K562 (cell line): Measurements from ENCODE around the gene SIGLEC14. TPM values are rescaled to one million over a fixed set of nuclear protein-coding genes. Genes with fewer than 3 reads are reported as not detected.

Experiments used
- ATF1 ChIP-seq, 2 experiments: fragments of 450-650 bp in 1 of 2; IDR thresholded peaks; 2 replicates each; pipeline ENCODE4 v1.6.1; 2016; ENCODE audit warnings: missing compliant biosample characterization in 1 of 2, missing genetic modification characterization in 1 of 2
- CHCHD3 ChIP-seq: fragments of 250-450 bp; sonication (Bioruptor Pico); IDR thresholded peaks from 2 replicates; pipeline ENCODE4 v2.1.2; 2022; ENCODE audit warnings: mild to moderate bottlenecking
- CHD2 ChIP-seq: IDR thresholded peaks from 2 replicates; pipeline ENCODE4 v1.6.1; 2011; ENCODE audit warnings: low read depth, low read length
- GABPA ChIP-seq: fragments of 200-800 bp; sonication (Bioruptor generic); conservative IDR thresholded peaks from 2 replicates; pipeline ENCODE4 v1.6.1; 2016; ENCODE audit warnings: low read depth, missing genetic modification characterization, missing compliant biosample characterization
- GABPB1 ChIP-seq: sonication (generic); formaldehyde crosslinking; IDR thresholded peaks from 2 replicates; pipeline ENCODE4 v1.8.0; 2022; ENCODE audit warnings: mild to moderate bottlenecking, missing genetic modification reagents
- HNRNPH1 ChIP-seq: fragments of 200-400 bp; formaldehyde crosslinking; optimal IDR thresholded peaks from 2 replicates; pipeline ENCODE3; 2017; ENCODE audit warnings: low read depth, mild to moderate bottlenecking, low read length, moderate library complexity
- HOXB6 ChIP-seq: fragments of 250-450 bp; sonication (Bioruptor Pico); IDR thresholded peaks from 2 replicates; pipeline ENCODE4 v1.5.1; 2022; ENCODE audit warnings: mild to moderate bottlenecking, borderline replicate concordance
- KLF13 ChIP-seq: fragments of 450-650 bp; IDR thresholded peaks from 2 replicates; pipeline ENCODE4 v1.6.1; 2016; ENCODE audit warnings: missing genetic modification characterization, low read depth, mild to moderate bottlenecking, missing compliant biosample characterization, moderate library complexity, borderline replicate concordance
- KLF16 ChIP-seq: IDR thresholded peaks from 2 replicates; pipeline ENCODE4 v1.6.1; 2016; ENCODE audit warnings: antibody characterized with exemption
- MIER1 ChIP-seq: fragments of 450-650 bp; IDR thresholded peaks from 2 replicates; pipeline ENCODE4 v1.6.1; 2016; ENCODE audit warnings: antibody characterized with exemption, mild to moderate bottlenecking, low read depth
- MTA1 ChIP-seq: fragments of 450-650 bp; IDR thresholded peaks from 2 replicates; pipeline ENCODE4 v1.6.1; 2017; ENCODE audit warnings: borderline replicate concordance
- PHF8 ChIP-seq: fragments of 200-600 bp; sonication (generic); IDR thresholded peaks from 2 replicates; pipeline ENCODE4 v1.6.1; 2012; ENCODE audit warnings: mixed run types, mild to moderate bottlenecking, inconsistent platforms, low read length, moderate library complexity, borderline replicate concordance
- RAD21 ChIP-seq, 2 experiments: fragments of 250-450 bp in 1 of 2; fragments of 450-650 bp in 1 of 2; sonication (Bioruptor Pico) in 1 of 2; formaldehyde crosslinking in 1 of 2; IDR thresholded peaks in 1 of 2; conservative IDR thresholded peaks in 1 of 2; 2 replicates each; pipeline versions ENCODE4 v1.4.0 to v1.8.0; 2020 to 2022; ENCODE audit warnings: mild to moderate bottlenecking in 2 of 2, moderate library complexity in 1 of 2
- RBM14 ChIP-seq: fragments of 200-400 bp; formaldehyde crosslinking; IDR thresholded peaks from 2 replicates; pipeline ENCODE4 v1.6.1; 2018; ENCODE audit warnings: low read depth, mild to moderate bottlenecking, low read length, moderate library complexity, borderline replicate concordance; ENCODE audit not compliant: insufficient read depth
- SMAD1 ChIP-seq: fragments of 150-350 bp; IDR thresholded peaks from 2 replicates; pipeline ENCODE4 v1.6.1; 2014; ENCODE audit warnings: low read length, low read depth; ENCODE audit not compliant: partially characterized antibody
- SMARCA5 ChIP-seq: fragments of 450-650 bp; IDR thresholded peaks from 2 replicates; pipeline ENCODE4 v1.6.1; 2016
- SRSF3 ChIP-seq: fragments of 200-400 bp; formaldehyde crosslinking; IDR thresholded peaks from 2 replicates; pipeline ENCODE4 v1.6.1; 2016; ENCODE audit warnings: mild to moderate bottlenecking, low read length, moderate library complexity; ENCODE audit not compliant: insufficient read depth
- ZNF197 ChIP-seq: fragments of 200-800 bp; sonication (Bioruptor generic); IDR thresholded peaks from 2 replicates; pipeline ENCODE4 v1.6.1; 2016; ENCODE audit warnings: low read depth, missing genetic modification characterization, missing compliant biosample characterization
- ZNF239 ChIP-seq: fragments of 250-450 bp; sonication (Bioruptor Pico); IDR thresholded peaks from 2 replicates; pipeline ENCODE4 v1.4.0; 2020; ENCODE audit warnings: mild to moderate bottlenecking
- polyA plus RNA-seq, 8 experiments: library from polyadenylated mRNA; depleted of rRNA in 4 of 8; stranded (reverse) in 5 of 8; unstranded in 3 of 8; fragments of >200 nt; fragmentation: Nextera tagmentation in 2 of 8; fragmentation: Illumina TruSeq in 1 of 8; extraction: Ambion mirVana in 2 of 8; extraction: Trizol in 1 of 8; gene quantifications; 2 replicates each; pipeline versions ENCODE4 v1.2.1 to v1.2.3, GENCODE V29; 2011 to 2014; ENCODE audit warnings: inconsistent platforms in 1 of 8, missing spikeins in 1 of 8
- total RNA-seq, 7 experiments: library from RNA; depleted of rRNA in 6 of 7; stranded (reverse); fragments of >200 nt in 6 of 7; fragmentation: Illumina TruSeq in 2 of 7; extraction: Trizol in 2 of 7; gene quantifications; 2 replicates each; pipeline versions ENCODE4 v1.2.1 to v1.2.3, GENCODE V29; 2011 to 2021; ENCODE audit warnings: low replicate concordance in 1 of 7
- TF ChIP-seq, protein P1 (sequence below): fragments of 200-800 bp; sonication (Bioruptor generic); IDR thresholded peaks from 2 replicates; pipeline ENCODE4 v1.6.1; 2017; ENCODE audit warnings: missing genetic modification characterization, missing compliant biosample characterization
- TF ChIP-seq, protein P2 (sequence below), 2 experiments: IDR thresholded peaks; 2 replicates each; pipeline ENCODE4 v1.6.1; 2011; ENCODE audit warnings: borderline replicate concordance in 1 of 2, control low read depth in 1 of 2, low read depth in 1 of 2, low read length in 1 of 2, mild to moderate bottlenecking in 1 of 2, mixed read lengths in 1 of 2, moderate library complexity in 1 of 2; ENCODE audit not compliant: insufficient read depth in 1 of 2, insufficient read length in 1 of 2, poor library complexity in 1 of 2, severe bottlenecking in 1 of 2; ENCODE audit errors: extremely low read depth in 1 of 2
- TF ChIP-seq, protein P3 (sequence below): fragments of 250-450 bp; sonication (Bioruptor Pico); IDR thresholded peaks from 2 replicates; pipeline ENCODE4 v1.4.0; 2020
- TF ChIP-seq, protein P4 (sequence below): fragments of 250-450 bp; sonication (Bioruptor Pico); IDR thresholded peaks from 2 replicates; pipeline ENCODE4 v1.6.1; 2021; ENCODE audit warnings: mild to moderate bottlenecking

The SIGLEC14 gene
- total and polyA plus RNA-seq, 9 of the 15 experiments (the other 6 are each of a cell fraction or from before 2014, with no cell fraction given) = not detected

DNA sequence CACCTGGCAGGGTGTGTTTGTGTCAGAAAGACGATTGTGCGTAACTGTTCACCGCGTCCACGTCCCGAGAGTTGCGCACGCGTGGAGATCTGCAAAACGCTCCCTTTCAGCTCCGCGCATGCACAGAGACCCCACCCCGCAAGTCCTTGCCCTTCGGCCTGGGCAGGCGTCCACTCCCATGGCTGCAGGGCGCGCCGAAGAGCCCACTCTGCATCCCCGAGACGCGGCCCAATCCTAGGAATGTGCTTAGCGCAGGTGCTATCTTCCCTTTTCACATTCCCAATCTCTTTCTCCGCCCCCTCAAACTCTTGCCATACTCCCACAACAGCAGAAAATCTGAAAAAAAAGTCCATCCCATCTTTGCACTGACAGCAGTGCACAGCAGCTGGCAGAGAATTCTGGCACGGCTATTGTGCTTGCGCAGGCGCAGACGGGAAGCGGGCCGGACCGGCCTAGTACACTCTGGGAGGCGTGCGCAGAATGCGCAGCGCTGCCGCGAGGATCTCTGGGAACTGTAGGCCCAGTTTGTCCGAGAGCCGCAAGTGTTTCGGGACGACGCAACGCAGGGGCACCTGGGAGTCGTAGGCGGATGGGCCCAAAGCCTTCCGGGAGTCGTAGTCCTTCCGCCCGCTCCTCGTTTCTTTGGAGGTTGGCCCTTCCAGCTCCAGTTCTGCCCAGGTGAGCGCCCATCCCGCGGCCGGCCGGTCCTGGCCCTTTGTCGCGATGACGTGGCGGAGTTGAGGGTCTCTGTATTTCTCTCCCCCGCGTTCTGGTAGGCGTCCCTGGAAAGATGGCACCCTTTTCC, 52.5 kb downstream of the SIGLEC14 start (continued):
- TF ChIP-seq, protein P1, sequence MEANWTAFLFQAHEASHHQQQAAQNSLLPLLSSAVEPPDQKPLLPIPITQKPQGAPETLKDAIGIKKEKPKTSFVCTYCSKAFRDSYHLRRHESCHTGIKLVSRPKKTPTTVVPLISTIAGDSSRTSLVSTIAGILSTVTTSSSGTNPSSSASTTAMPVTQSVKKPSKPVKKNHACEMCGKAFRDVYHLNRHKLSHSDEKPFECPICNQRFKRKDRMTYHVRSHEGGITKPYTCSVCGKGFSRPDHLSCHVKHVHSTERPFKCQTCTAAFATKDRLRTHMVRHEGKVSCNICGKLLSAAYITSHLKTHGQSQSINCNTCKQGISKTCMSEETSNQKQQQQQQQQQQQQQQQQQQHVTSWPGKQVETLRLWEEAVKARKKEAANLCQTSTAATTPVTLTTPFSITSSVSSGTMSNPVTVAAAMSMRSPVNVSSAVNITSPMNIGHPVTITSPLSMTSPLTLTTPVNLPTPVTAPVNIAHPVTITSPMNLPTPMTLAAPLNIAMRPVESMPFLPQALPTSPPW = peak; percentile 36; the same call in 1 of the 2 replicates
- TF ChIP-seq RBM14 (no peak), MTA1 (no peak; the same call in 1 of the 2 replicates), PHF8 (peak; percentile 41; the same call in 1 of the 2 replicates), ATF1 (CRISPR knock-in tag; IDR thresholded peaks at IDR 0.05) (peak; percentile 57; the same call in 1 of the 2 replicates), ATF1 (tag; IDR thresholded peaks at IDR 0.05) (peak; percentile 91), RAD21 (CRISPR knock-in tag; conservative IDR thresholded peaks at IDR 0.05 in 1 of 2, IDR thresholded peaks at IDR 0.05 in 1 of 2) (no peak), GABPB1 (CRISPR knock-in tag) (peak; percentile 85), GABPA (tag) (peak; percentile 71), HNRNPH1 (no peak), KLF13 (tag) (0 out of 2 replicates have a peak, but pooled peaks have one; percentile 11), CHD2 (peak; percentile 70), SRSF3 (no peak), CHCHD3 (no peak), KLF16 (no peak), ZNF197 (peak; percentile 93), SMAD1 (no peak), MIER1 (no peak), ZNF239 (CRISPR knock-in tag) (no peak), SMARCA5 (no peak), HOXB6 (no peak)
- TF ChIP-seq, protein P2, sequence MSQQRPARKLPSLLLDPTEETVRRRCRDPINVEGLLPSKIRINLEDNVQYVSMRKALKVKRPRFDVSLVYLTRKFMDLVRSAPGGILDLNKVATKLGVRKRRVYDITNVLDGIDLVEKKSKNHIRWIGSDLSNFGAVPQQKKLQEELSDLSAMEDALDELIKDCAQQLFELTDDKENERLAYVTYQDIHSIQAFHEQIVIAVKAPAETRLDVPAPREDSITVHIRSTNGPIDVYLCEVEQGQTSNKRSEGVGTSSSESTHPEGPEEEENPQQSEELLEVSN (IDR thresholded peaks at IDR 0.05; ENCODE audit: borderline replicate concordance in 1 of 2, extremely low read depth in 1 of 2, insufficient read depth in 1 of 2, insufficient read length in 1 of 2, low read depth in 1 of 2, low read length in 1 of 2, poor library complexity in 1 of 2, severe bottlenecking in 1 of 2) = peak in 1 of 2 experiments; percentile 10
- TF ChIP-seq, protein P3, sequence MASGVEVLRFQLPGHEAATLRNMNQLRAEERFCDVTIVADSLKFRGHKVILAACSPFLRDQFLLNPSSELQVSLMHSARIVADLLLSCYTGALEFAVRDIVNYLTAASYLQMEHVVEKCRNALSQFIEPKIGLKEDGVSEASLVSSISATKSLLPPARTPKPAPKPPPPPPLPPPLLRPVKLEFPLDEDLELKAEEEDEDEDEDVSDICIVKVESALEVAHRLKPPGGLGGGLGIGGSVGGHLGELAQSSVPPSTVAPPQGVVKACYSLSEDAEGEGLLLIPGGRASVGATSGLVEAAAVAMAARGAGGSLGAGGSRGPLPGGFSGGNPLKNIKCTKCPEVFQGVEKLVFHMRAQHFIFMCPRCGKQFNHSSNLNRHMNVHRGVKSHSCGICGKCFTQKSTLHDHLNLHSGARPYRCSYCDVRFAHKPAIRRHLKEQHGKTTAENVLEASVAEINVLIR (CRISPR knock-in tag) = peak; percentile 64
- TF ChIP-seq, protein P4, sequence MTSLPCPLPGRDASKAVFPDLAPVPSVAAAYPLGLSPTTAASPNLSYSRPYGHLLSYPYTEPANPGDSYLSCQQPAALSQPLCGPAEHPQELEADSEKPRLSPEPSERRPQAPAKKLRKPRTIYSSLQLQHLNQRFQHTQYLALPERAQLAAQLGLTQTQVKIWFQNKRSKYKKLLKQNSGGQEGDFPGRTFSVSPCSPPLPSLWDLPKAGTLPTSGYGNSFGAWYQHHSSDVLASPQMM = no peak
